Measurements from ENCODE around the gene BPIFA3. TPM values are rescaled to one million over a fixed set of nuclear protein-coding genes. Genes with fewer than 3 reads are reported as not detected.

Gene BPIFA3
- total RNA-seq, 4 donors from 2014 or later = not detected

GRCh38 chr20:33246077-33246476 is 28.9 kb downstream of the BPIFA3 start:
- no peaks in the 10 kb centered on the region for H3K4me1 ChIP-seq
- no peaks in the 10 kb centered on the region for H3K9me3 ChIP-seq
- H3K27me3 ChIP-seq = no peaks in the 10 kb centered on the region
- no peaks in the 10 kb centered on the region for H3K36me3 ChIP-seq
- no peak for DNase-seq
- no peak overlapping the region for H3K27ac ChIP-seq
- no peak for TF ChIP-seq POLR2A (IDR thresholded peaks at IDR 0.05)
- TF ChIP-seq, protein P1, sequence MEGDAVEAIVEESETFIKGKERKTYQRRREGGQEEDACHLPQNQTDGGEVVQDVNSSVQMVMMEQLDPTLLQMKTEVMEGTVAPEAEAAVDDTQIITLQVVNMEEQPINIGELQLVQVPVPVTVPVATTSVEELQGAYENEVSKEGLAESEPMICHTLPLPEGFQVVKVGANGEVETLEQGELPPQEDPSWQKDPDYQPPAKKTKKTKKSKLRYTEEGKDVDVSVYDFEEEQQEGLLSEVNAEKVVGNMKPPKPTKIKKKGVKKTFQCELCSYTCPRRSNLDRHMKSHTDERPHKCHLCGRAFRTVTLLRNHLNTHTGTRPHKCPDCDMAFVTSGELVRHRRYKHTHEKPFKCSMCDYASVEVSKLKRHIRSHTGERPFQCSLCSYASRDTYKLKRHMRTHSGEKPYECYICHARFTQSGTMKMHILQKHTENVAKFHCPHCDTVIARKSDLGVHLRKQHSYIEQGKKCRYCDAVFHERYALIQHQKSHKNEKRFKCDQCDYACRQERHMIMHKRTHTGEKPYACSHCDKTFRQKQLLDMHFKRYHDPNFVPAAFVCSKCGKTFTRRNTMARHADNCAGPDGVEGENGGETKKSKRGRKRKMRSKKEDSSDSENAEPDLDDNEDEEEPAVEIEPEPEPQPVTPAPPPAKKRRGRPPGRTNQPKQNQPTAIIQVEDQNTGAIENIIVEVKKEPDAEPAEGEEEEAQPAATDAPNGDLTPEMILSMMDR (IDR thresholded peaks at IDR 0.05) = no peak
- H3K4me3 ChIP-seq = no peak overlapping the region
- intact Hi-C loops (cut with DNase I; ENCODE audit: low total_unique reads) = no loop called here

GRCh38 chr20:33249456-33249855 is 32.3 kb downstream of the BPIFA3 start:
- H3K4me1 ChIP-seq = no peaks in the 10 kb centered on the region
- H3K27me3 ChIP-seq = no peaks in the 10 kb centered on the region
- no peaks in the 10 kb centered on the region for H3K36me3 ChIP-seq
- no peak for DNase-seq
- H3K4me3 ChIP-seq = no peak overlapping the region
- intact Hi-C loops (cut with DNase I; ENCODE audit: low total_unique reads) = no loop called here
- TF ChIP-seq POLR2A (IDR thresholded peaks at IDR 0.05) = no peak
- TF ChIP-seq, protein P1 (IDR thresholded peaks at IDR 0.05) = no peak
- no peak overlapping the region for H3K27ac ChIP-seq
- no peaks in the 10 kb centered on the region for H3K9me3 ChIP-seq

GRCh38 chr20:33250666-33251065 is 33.5 kb downstream of the BPIFA3 start:
- no peaks in the 10 kb centered on the region for H3K36me3 ChIP-seq
- no peak for TF ChIP-seq POLR2A (IDR thresholded peaks at IDR 0.05)
- TF ChIP-seq, protein P1 (IDR thresholded peaks at IDR 0.05) = no peak
- no peak for DNase-seq
- no peak overlapping the region for H3K27ac ChIP-seq
- H3K9me3 ChIP-seq = no peaks in the 10 kb centered on the region
- no peaks in the 10 kb centered on the region for H3K27me3 ChIP-seq
- no peaks in the 10 kb centered on the region for H3K4me1 ChIP-seq
- H3K4me3 ChIP-seq = no peak overlapping the region
- intact Hi-C loops (cut with DNase I; ENCODE audit: low total_unique reads) = no loop called here

DNA sequence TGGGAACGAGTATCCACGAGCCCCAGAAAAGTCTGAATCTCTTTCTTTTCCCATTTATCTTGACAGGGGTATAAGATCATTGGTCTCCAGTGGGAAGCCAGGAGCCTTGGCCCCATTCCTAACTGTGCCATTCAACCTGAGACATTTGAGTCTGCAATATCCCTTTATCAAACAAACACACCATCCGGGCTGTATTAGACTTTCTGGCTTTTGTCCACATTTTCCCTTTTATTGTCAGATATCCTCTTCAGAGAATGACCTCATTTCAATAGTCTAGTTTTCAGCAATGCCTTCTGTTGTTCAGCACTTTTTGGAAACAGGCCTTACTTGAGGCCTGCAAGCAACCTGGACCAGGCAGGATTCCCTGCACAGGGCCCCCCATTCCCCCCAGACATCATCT is 34.3 kb downstream of the BPIFA3 start:
- TF ChIP-seq POLR2A (IDR thresholded peaks at IDR 0.05) = no peak
- no peak for DNase-seq
- Histone ChIP-seq H3K4me3 (no peak overlapping the region), H3K36me3 (no peaks in the 10 kb centered on the region), H3K4me1 (no peaks in the 10 kb centered on the region), H3K27ac (no peak overlapping the region), H3K9me3 (no peaks in the 10 kb centered on the region), H3K27me3 (no peaks in the 10 kb centered on the region)
- intact Hi-C loops (cut with DNase I; ENCODE audit: low total_unique reads) = no loop called here

DNA sequence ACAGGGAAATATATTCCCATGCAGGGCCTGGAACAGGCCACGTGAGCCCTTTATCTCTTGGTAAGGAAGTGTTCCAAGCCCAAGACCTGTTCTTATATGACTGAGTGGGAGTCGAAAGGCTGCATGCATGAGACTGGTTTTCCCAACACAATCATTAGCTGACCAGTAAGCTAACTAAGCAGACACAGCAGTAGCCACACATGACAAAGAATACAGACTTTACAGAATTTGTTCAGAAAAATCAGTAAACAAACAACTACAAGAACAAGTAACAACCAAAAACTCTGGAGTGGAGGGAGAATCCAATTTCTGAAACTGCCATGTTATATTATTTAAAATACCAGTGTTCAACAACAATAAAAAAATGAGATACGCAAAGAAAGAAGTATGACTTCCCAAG is 35.3 kb downstream of the BPIFA3 start:
- H3K36me3 ChIP-seq = no peaks in the 10 kb centered on the region
- no peaks in the 10 kb centered on the region for H3K4me1 ChIP-seq
- H3K27me3 ChIP-seq = no peaks in the 10 kb centered on the region
- no peak overlapping the region for H3K4me3 ChIP-seq
- no peak for DNase-seq
- intact Hi-C loops (cut with DNase I; ENCODE audit: low total_unique reads) = no loop called here
- no peak for TF ChIP-seq POLR2A (IDR thresholded peaks at IDR 0.05)
- TF ChIP-seq, protein P1 (IDR thresholded peaks at IDR 0.05) = no peak
- H3K9me3 ChIP-seq = no peaks in the 10 kb centered on the region
- no peak overlapping the region for H3K27ac ChIP-seq

- intact Hi-C loops (cut with DNase I; ENCODE audit: low total_unique reads) = no loop called here
- Histone ChIP-seq H3K9me3 (no peaks in the 10 kb centered on the region), H3K4me3 (no peak overlapping the region), H3K27me3 (no peaks in the 10 kb centered on the region), H3K27ac (no peak overlapping the region), H3K36me3 (no peaks in the 10 kb centered on the region), H3K4me1 (no peaks in the 10 kb centered on the region)
- TF ChIP-seq POLR2A (IDR thresholded peaks at IDR 0.05) = no peak
- no peak for DNase-seq
These were observed 37.9 kb downstream of the BPIFA3 start for GRCh38 chr20:33255005-33255404.
